GM19467 (cell line): Measurements from ENCODE around the gene DOCK10.

Experiments used
- ATAC-seq: cut with Tn5 transposase; IDR thresholded peaks from one replicate; pipeline ENCODE4 v1.9.1; 2021; ENCODE audit warnings: mild to moderate bottlenecking, moderate library complexity; ENCODE audit not compliant: unreplicated experiment

The DOCK10 gene

GRCh38 chr2:225013425-225014365 lies 28.6 kb downstream of the DOCK10 start:
- ATAC-seq: no peak

GRCh38 chr2:225011585-225011984 lies 30.7 kb downstream of the DOCK10 start:
- no peak for ATAC-seq

DNA sequence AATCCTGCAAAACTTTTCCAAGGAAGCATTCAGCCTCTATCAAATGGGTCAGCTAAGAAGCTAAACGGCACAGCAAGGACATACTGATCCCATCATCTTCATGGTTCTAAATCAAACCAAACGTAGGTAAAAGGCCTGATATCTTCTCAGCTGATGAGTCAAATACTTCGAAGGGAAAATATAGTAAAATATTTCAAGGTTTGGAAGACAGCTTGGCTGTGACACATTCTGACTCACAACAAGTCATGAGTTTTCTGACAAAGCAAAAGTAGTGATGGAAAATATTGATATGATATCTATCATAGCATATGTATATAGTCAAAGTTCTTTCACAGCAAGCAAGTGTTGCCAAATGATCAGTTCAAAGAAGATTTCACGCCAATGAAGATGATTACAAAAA lies 31.5 kb downstream of the DOCK10 start:
- no peak for ATAC-seq

GRCh38 chr2:225009768-225010167 lies 32.5 kb downstream of the DOCK10 start:
- ATAC-seq: no peak

DNA sequence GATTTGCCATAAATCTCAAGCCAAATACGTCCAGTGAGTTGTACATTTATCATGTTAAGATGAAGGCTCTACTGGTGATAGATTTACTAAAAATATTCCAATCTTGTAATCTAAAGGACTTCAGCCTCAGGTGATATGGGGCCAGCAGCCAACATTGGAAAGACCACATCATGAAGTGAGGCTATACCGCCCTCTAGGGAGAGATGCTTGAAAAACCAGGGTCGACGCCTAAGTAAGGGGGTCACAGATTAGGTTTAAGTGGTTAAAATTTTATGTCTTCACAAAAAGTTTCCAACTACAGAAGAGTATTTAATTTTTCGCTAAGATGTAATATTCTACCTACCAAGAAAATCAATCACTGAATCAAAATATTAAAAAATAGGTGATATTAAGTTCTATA lies 33.3 kb downstream of the DOCK10 start:
- ATAC-seq: no peak

GRCh38 chr2:225008179-225008856 lies 34.0 kb downstream of the DOCK10 start:
- peak; percentile 48 for ATAC-seq

DNA sequence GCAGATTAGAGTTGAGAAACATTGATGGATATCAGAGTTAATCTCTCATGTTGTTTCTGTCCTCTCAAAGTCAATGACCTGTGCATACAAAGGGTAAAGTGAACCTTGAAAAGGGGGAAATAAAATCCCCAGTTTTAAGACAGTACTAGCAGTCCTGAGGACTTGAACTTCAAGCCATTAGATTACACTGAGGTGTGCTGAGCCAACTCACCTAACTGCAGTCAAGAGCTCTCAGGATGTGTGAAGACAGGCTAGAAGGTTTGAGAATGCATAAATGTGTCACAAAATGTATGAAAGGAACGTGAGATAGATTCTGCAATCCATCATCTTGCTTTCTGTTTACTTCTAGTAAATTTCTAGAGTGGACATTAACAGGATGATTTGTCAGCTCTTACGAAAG lies 35.5 kb downstream of the DOCK10 start:
- no peak for ATAC-seq

GRCh38 chr2:225004597-225004996 lies 37.7 kb downstream of the DOCK10 start:
- no peak for ATAC-seq

- ATAC-seq: peak; percentile 73
These were observed 39.6 kb downstream of the DOCK10 start for GRCh38 chr2:225002656-225003045.

GRCh38 chr2:225002039-225002655 lies 40.1 kb downstream of the DOCK10 start:
- ATAC-seq: peak; percentile 48

GRCh38 chr2:224999754-225000153 lies 42.5 kb downstream of the DOCK10 start:
- ATAC-seq: no peak

DNA sequence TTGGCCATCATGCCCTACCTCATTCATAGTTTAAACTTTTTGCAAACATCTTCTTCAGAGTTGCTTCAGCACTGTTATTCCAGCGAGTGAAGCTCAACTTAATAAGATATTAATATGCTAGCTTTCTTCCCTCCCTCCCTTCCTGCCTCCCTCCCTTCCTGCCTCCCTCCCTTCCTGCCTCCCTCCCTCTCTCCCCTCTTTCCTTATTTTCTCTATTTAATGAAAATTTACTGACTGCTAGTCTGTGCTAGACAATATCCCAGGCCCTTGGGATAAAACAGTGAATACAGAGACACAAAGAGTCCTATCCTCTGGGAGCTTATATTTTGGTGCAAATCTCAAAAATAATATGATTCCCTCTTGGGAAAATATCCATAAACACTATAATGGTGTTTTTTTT lies 42.9 kb downstream of the DOCK10 start:
- no peak for ATAC-seq

DNA sequence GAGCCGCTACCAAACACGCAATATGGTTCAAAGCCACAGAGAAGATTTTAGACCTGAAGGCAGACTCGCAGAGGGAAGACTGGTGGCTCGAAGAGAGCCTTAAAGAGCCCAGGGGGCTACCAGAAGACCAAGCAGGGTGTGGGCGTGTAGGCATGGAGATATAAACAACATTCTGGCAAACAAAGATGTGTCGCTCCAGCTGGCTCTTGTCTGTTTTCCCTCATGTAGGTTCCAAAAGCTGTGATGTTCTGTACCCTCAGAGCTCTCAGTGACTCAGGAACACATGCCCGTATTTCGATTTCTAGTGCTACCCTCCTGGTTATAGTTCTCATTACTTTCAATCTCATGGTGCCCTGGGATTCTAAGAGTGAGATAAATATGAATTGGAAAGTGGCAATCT lies 44.5 kb downstream of the DOCK10 start:
- ATAC-seq: no peak

- ATAC-seq: no peak
These were observed 46.8 kb downstream of the DOCK10 start for GRCh38 chr2:224995419-224995818.

GRCh38 chr2:224994242-224994823 lies 47.9 kb downstream of the DOCK10 start:
- no peak for ATAC-seq

- ATAC-seq: no peak
These were observed 51.6 kb downstream of the DOCK10 start for GRCh38 chr2:224990710-224991109.

DNA sequence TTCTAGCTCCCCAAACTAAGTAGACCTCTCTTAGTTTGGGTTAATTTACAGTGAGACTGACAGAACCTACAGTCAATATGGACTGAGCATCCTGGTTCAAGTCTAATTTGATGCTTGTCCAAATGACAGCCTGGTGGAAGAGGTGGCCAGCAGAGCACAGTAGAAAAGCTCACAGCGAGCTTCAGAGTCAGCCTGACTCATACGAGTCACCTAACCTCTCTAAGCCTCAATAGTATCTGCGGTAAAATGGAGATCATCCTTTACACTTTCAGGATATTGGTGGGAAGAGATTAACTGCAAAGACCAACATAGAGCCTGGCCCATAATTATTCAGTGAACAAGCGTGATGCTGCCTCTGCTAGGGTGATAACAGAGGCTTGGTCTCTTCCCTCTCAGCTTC lies 54.5 kb downstream of the DOCK10 start:
- ATAC-seq: no peak

DNA sequence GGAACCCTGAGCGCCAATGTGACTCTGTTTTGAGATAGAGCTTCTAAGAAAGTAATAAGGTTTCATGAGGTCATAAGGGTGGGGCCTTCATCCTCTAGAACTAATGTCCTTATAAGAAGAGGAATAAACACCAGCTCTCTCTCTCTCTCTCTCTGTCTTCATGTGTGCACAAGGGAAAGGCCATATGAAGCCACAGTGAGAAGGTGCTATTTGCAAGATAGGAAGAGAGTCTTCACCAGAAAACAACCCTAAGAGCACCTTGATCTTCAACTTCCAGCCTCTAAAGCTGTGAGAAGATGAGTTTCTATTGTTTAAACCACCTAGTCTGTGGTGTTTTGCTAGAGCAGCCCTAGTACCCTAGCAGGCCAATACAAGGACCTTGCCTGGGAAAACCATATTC lies 55.8 kb downstream of the DOCK10 start:
- ATAC-seq: no peak

- ATAC-seq: no peak
These were observed 57.6 kb downstream of the DOCK10 start for GRCh38 chr2:224984637-224985036.

GRCh38 chr2:224983712-224984554 lies 58.3 kb downstream of the DOCK10 start:
- ATAC-seq: no peak
